Pancreas (tissue), 10 donors: ENCODE measurements around the gene FYB1. TPM values are rescaled to one million over a fixed set of nuclear protein-coding genes. Genes with fewer than 3 reads are reported as not detected.

ENCODE experiments used
- ATAC-seq, 4 donors: fragments of 200-7000 bp; cut with Tn5 transposase; one replicate each; pipeline versions ENCODE4 v1.8.0 to v1.9.1; 2020; ENCODE audit warnings: mild to moderate bottlenecking in 4 of 4, moderate library complexity in 4 of 4
- DNase-seq, 6 donors: peaks; one replicate each; pipeline ENCODE4 v3.0.0-alpha.2; 2020
- FAIRE-seq: peaks from 2 replicates; lab custom pipeline; 2012; peaks lifted over from hg19 to GRCh38; lab: Jason Lieb, UNC
- H3K27ac ChIP-seq, 4 donors: fragments of 200-600 bp; sonication (generic); 1 replicate in 3 of 4; 2 replicates in 1 of 4; pipeline versions ENCODE4 v1.5.0 to v1.8.0; 2020
- H3K27me3 ChIP-seq, 4 donors: fragments of 200-600 bp; one replicate each; pipeline ENCODE4 v1.8.0; 2021
- H3K36me3 ChIP-seq, 3 donors: fragments of 200-600 bp; sonication (generic) in 1 of 3; one replicate each; pipeline versions ENCODE4 v1.5.0 to v1.8.0; 2020 to 2021
- H3K4me1 ChIP-seq, 3 donors: fragments of 200-600 bp; one replicate each; pipeline ENCODE4 v1.8.0; 2021
- H3K4me3 ChIP-seq, 4 donors: fragments of 200-600 bp; sonication (generic) in 2 of 4; one replicate each; pipeline versions ENCODE4 v1.5.0 to v1.8.0; 2020 to 2021
- H3K9me3 ChIP-seq, 4 donors: fragments of 200-600 bp; one replicate each; pipeline ENCODE4 v1.8.0; 2021
- CTCF ChIP-seq, 4 donors: fragments of 200-600 bp; sonication (generic) in 3 of 4; IDR thresholded peaks; one replicate each; pipeline versions ENCODE4 v1.5.0 to v1.8.0; 2021; ENCODE audit warnings: antibody characterized with exemption in 4 of 4
- WGBS, 2 donors: extraction: QIAGEN DNeasy Blood & Tissue Kit; methylation state at CpG; one replicate each; pipeline ENCODE4 v1.1.7; 2013; 5-methylcytosine and 5-hydroxymethylcytosine counted together
- intact Hi-C, 3 donors: fragments of 100-400 bp; cut with DNase I; formaldehyde crosslinking; loops; one replicate each; pipeline versions ENCODE4 v1.11.1 to v1.14.2; 2022
- polyA plus RNA-seq, 2 donors: library from polyadenylated mRNA; stranded (reverse); fragments of 200-250 nt; gene quantifications; one replicate each; pipeline ENCODE4 v1.2.3, GENCODE V29; 2013
- total RNA-seq, 6 donors: library from RNA; stranded (reverse); fragmentation: NEBNext Ultra II Directional in 4 of 6; extraction: Animal tissue kit (Norgen Biotek cat#: 25700) in 4 of 6; gene quantifications; one replicate each; pipeline versions ENCODE4 v1.2.1 to v1.2.4, GENCODE V29; 2021 to 2023
- donor health status: healthy with polysubstance abuse.
- donor health status: DM: no; HTN: no; CAD: no; lungs with moderate emphysema.
- donor health status: DM: no; HTN: no; CAD: no.
- donor health status: control.
- donor health status: control.
- donor health status: Bipolar disorder and iron deficiency.
- donor health status: DM: yes; HTN: yes; CAD: no.
- donor health status: DM: no; HTN: no; CAD: no.
- donor health status: DM: no; HTN: no; CAD: no.
- donor health status: DM: yes; HTN: yes; CAD: no.

FYB1 gene
- total and polyA plus RNA-seq, 8 donors = 0.49 to 16.9 (median 1.6) TPM

GRCh38 chr5:39137391-39137790, 82.0 kb downstream of the FYB1 start:
- Histone ChIP-seq H3K4me1 (no peaks in the 10 kb centered on the region), H3K27me3 (peaks cover 0 to 6% (median 0%) of the 10 kb centered on the region in 4 donors), H3K4me3 (no peak overlapping the region), H3K9me3 (no peaks in the 10 kb centered on the region), H3K36me3 (no peaks in the 10 kb centered on the region), H3K27ac (no peak overlapping the region)
- TF ChIP-seq CTCF (IDR thresholded peaks at IDR 0.05) = no peak
- FAIRE-seq (no peak), DNase-seq (no peak), ATAC-seq (no peak)
- WGBS, 2 donors = 70 to 87% methylated on average over 2 of the region's 2 CpGs
- intact Hi-C loops = no loop called here

- H3K9me3 ChIP-seq = no peaks in the 10 kb centered on the region
- TF ChIP-seq CTCF (IDR thresholded peaks at IDR 0.05) = no peak
- no peak overlapping the region for H3K27ac ChIP-seq
- DNase-seq = no peak
- intact Hi-C loops = no loop called here
- no peak for ATAC-seq
- H3K4me1 ChIP-seq = no peaks in the 10 kb centered on the region
- no peaks in the 10 kb centered on the region for H3K36me3 ChIP-seq
- 38 to 47% methylated on average over 3 of the region's 3 CpGs for WGBS, 2 donors
- peaks cover 0 to 6% (median 0%) of the 10 kb centered on the region in 4 donors for H3K27me3 ChIP-seq
- no peak for FAIRE-seq
- no peak overlapping the region for H3K4me3 ChIP-seq
These were observed 86.6 kb downstream of the FYB1 start for GRCh38 chr5:39132792-39133191.

DNA sequence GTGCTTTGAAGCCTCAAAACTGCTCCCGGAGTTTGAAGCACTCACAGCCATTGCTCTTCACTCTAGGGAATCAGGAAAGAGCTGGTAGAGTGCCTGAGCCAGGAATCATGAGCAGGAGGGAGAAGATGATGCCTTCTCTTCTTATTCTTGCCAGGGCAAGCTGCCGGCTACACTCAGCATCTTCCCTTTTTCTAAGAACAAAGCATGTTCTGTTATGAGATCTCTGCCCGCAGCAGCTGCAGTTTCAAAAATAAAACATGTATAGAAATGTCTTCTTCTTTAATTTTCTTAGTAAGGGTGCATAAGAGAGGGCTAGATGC, 87.3 kb downstream of the FYB1 start:
- DNase-seq (no peak), FAIRE-seq (no peak), ATAC-seq (no peak)
- H3K4me3 ChIP-seq = no peak overlapping the region
- TF ChIP-seq CTCF (IDR thresholded peaks at IDR 0.05) = no peak
- H3K4me1 ChIP-seq = no peaks in the 10 kb centered on the region
- 56 to 64% methylated on average over 3 of the region's 3 CpGs for WGBS, 2 donors
- H3K27me3 ChIP-seq = peaks cover 0 to 6% (median 2%) of the 10 kb centered on the region in 4 donors
- H3K36me3 ChIP-seq = no peaks in the 10 kb centered on the region
- no peak overlapping the region for H3K27ac ChIP-seq
- no peaks in the 10 kb centered on the region for H3K9me3 ChIP-seq
- intact Hi-C loops = no loop called here

- 41 to 50% methylated on average over 3 of the region's 3 CpGs for WGBS, 2 donors
- H3K36me3 ChIP-seq = no peaks in the 10 kb centered on the region
- no peak overlapping the region for H3K27ac ChIP-seq
- no peaks in the 10 kb centered on the region for H3K4me1 ChIP-seq
- DNase-seq = no peak
- no peak for TF ChIP-seq CTCF (IDR thresholded peaks at IDR 0.05)
- intact Hi-C loops = no loop called here
- FAIRE-seq = no peak
- ATAC-seq = no peak
- peaks cover 0 to 9% (median 3%) of the 10 kb centered on the region in 4 donors for H3K27me3 ChIP-seq
- no peak overlapping the region for H3K4me3 ChIP-seq
- no peaks in the 10 kb centered on the region for H3K9me3 ChIP-seq
These were observed 87.9 kb downstream of the FYB1 start for GRCh38 chr5:39131210-39132127.

DNA sequence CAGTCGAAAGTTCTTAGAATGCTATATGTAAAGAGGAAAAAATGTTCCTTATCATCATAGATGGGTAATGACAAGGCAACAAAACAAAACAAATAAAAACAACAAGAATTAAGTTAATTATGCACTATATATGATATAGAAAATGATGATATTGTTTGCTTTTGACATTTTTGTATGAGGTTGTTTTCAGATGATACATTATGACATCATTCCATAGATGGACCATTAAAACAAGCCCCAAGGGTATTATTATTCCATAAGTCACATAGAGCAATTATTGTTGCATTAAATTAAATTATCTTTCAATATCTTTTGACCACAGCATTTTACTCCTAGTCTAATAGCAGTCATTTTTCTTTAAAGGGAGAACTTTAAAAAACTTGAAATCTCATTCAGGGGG, 88.6 kb downstream of the FYB1 start:
- ATAC-seq = no peak
- TF ChIP-seq CTCF (IDR thresholded peaks at IDR 0.05) = no peak
- 42 to 47% methylated on average over 1 of the region's 1 CpG for WGBS, 2 donors

More for the DNA sequence above, 88.6 kb downstream of the FYB1 start:
- Histone ChIP-seq H3K4me3 (no peak overlapping the region), H3K4me1 (no peaks in the 10 kb centered on the region), H3K9me3 (no peaks in the 10 kb centered on the region), H3K27ac (no peak overlapping the region), H3K27me3 (peaks cover 0 to 9% (median 3%) of the 10 kb centered on the region in 4 donors), H3K36me3 (no peaks in the 10 kb centered on the region)
- intact Hi-C loops = no loop called here
- DNase-seq (no peak), FAIRE-seq (no peak)
